Duodenal mucosa (tissue), 2 donors: Measurements from ENCODE around the gene NUP62CL.

Source experiments
- H3K27ac ChIP-seq: one replicate; pipeline ENCODE4 v1.7.0; 2013; ENCODE audit warnings: low read depth, low read length
- H3K27me3 ChIP-seq, 2 donors: one replicate each; pipeline ENCODE4 v1.7.0; 2013; ENCODE audit warnings: low read length in 2 of 2, control low read depth in 1 of 2; ENCODE audit not compliant: insufficient read depth in 2 of 2, control insufficient read depth in 1 of 2
- H3K36me3 ChIP-seq, 2 donors: one replicate each; pipeline ENCODE4 v1.7.0; 2013; ENCODE audit warnings: low read length in 2 of 2, control low read depth in 1 of 2; ENCODE audit not compliant: insufficient read depth in 2 of 2, control insufficient read depth in 1 of 2
- H3K4me1 ChIP-seq, 2 donors: one replicate each; pipeline ENCODE4 v1.7.0; 2013; ENCODE audit warnings: low read length in 2 of 2, control low read depth in 1 of 2; ENCODE audit not compliant: insufficient read depth in 2 of 2, control insufficient read depth in 1 of 2
- H3K4me3 ChIP-seq, 2 donors: one replicate each; pipeline ENCODE4 v1.7.0; 2013; ENCODE audit warnings: low read length in 2 of 2, low read depth in 1 of 2
- H3K9ac ChIP-seq, 2 donors: one replicate each; pipeline ENCODE4 v1.7.0; 2013; ENCODE audit warnings: low read length in 2 of 2, low read depth in 1 of 2
- H3K9me3 ChIP-seq, 2 donors: one replicate each; pipeline ENCODE4 v1.7.0; 2013; ENCODE audit warnings: low read length in 2 of 2, control low read depth in 1 of 2; ENCODE audit not compliant: control insufficient read depth in 1 of 2

NUP62CL gene

GRCh38 chrX:107205770-107206696 is at the start of gene NUP62CL, which contains the start of gene DNAAF6:
TSS of gene NUP62CL (minus strand) at chrX:107206433. CDS start at chrX:107175146, 31,287 bp downstream.
TSS of gene DNAAF6 (plus strand) at chrX:107206611. CDS start at chrX:107212876, 6,265 bp downstream.
- Histone ChIP-seq H3K27me3 (no peaks in the 10 kb centered on the region), H3K4me3 (peak within 1 kb of the TSS; percentile 74 to 75), H3K4me1 (no peaks in the 10 kb centered on the region), H3K9me3 (no peaks in the 10 kb centered on the region), H3K27ac (no peak within 1 kb of the TSS), H3K36me3 (no peaks in the 10 kb centered on the region), H3K9ac (peak within 1 kb of the TSS; percentile 60 to 65)

GRCh38 chrX:107228486-107228819 is 22.2 kb upstream of the NUP62CL start:
- H3K9ac ChIP-seq: no peak overlapping the region
- H3K9me3 ChIP-seq: no peaks in the 10 kb centered on the region
- H3K27me3 ChIP-seq: no peaks in the 10 kb centered on the region
- H3K27ac ChIP-seq: no peak overlapping the region
- no peaks in the 10 kb centered on the region for H3K4me1 ChIP-seq
- no peaks in the 10 kb centered on the region for H3K36me3 ChIP-seq
- H3K4me3 ChIP-seq: no peak overlapping the region

- Histone ChIP-seq H3K36me3 (no peaks in the 10 kb centered on the region), H3K9ac (no peak overlapping the region), H3K4me3 (no peak overlapping the region), H3K27ac (no peak overlapping the region), H3K9me3 (no peaks in the 10 kb centered on the region), H3K27me3 (no peaks in the 10 kb centered on the region), H3K4me1 (no peaks in the 10 kb centered on the region)
Measured at GRCh38 chrX:107227780-107228485, 21.7 kb upstream of the NUP62CL start.

- no peak overlapping the region for H3K9ac ChIP-seq
- H3K4me3 ChIP-seq: no peak overlapping the region
- H3K27ac ChIP-seq: no peak overlapping the region
- H3K9me3 ChIP-seq: no peaks in the 10 kb centered on the region
- no peaks in the 10 kb centered on the region for H3K36me3 ChIP-seq
- H3K4me1 ChIP-seq: no peaks in the 10 kb centered on the region
- no peaks in the 10 kb centered on the region for H3K27me3 ChIP-seq
Measured at GRCh38 chrX:107226757-107227156, 20.5 kb upstream of the NUP62CL start.

DNA sequence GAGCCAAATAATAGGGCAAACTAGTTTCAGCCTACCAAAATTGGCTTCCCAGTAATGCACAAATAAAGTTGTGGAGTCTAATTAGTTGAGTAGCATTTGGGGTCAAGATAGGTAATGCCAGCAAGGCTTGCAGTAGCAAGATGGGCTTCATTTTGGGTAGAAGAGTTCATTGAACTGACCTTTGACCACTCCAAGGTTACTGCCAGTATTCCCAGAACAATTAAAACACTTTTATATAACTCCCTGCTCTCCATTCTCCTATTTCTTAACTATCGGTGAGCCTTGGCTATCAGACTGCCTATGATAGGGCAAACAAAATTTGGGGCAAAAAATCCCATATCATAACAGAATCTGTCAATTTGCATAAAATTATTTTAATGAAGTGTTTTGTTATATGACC is 7.2 kb upstream of the NUP62CL start:
- no peak overlapping the region for H3K27ac ChIP-seq
- H3K9me3 ChIP-seq: no peaks in the 10 kb centered on the region
- H3K4me3 ChIP-seq: no peak overlapping the region
- no peaks in the 10 kb centered on the region for H3K27me3 ChIP-seq
- no peaks in the 10 kb centered on the region for H3K4me1 ChIP-seq
- no peak overlapping the region for H3K9ac ChIP-seq
- H3K36me3 ChIP-seq: no peaks in the 10 kb centered on the region

DNA sequence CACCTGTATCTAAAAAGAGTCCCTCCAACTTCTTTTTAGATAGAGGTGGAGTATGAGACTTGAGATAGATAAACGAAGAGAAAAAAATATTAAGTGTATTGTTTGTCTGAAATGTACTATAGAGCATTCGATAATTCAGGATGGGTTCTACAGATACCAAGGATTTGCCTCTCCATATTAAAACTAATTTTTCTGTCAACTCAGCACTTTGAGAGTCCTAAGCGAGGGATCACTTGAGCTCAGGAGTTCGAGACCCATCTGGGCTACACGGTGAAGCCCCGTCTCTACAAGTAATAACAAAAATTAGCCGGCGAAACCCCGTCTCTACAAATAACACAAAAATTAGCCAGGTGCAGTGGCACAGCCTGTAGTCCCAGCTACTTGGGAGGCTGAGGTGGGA is 1.7 kb upstream of the NUP62CL start:
- H3K36me3 ChIP-seq: no peaks in the 10 kb centered on the region
- no peaks in the 10 kb centered on the region for H3K4me1 ChIP-seq
- no peaks in the 10 kb centered on the region for H3K27me3 ChIP-seq
- H3K9ac ChIP-seq: no peak overlapping the region
- H3K9me3 ChIP-seq: no peaks in the 10 kb centered on the region
- no peak overlapping the region for H3K27ac ChIP-seq
- H3K4me3 ChIP-seq: no peak overlapping the region

DNA sequence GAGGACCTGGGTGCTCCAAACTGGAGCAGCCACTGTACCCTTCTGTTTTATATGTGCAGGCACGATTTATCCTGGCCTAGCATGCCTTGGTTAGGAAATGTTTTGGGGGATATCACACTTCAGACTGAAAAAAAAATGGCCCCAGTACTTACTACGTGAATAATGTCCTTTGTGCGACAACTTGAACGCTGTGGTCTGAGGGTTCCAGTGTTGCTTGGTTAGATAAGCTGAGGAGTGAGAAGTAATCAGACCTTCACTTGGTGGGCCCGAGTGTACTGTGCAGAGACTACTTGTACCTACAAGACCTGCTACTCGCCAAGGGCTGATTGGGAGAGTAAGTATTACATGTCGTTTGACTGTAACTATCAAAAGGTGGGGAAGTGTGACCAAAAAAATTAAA is 856 bp upstream of the NUP62CL start:
- H3K4me3 ChIP-seq: no peak overlapping the region
- no peaks in the 10 kb centered on the region for H3K36me3 ChIP-seq
- H3K27me3 ChIP-seq: no peaks in the 10 kb centered on the region
- H3K4me1 ChIP-seq: no peaks in the 10 kb centered on the region
- no peak overlapping the region for H3K9ac ChIP-seq
- no peaks in the 10 kb centered on the region for H3K9me3 ChIP-seq
- no peak overlapping the region for H3K27ac ChIP-seq

DNA sequence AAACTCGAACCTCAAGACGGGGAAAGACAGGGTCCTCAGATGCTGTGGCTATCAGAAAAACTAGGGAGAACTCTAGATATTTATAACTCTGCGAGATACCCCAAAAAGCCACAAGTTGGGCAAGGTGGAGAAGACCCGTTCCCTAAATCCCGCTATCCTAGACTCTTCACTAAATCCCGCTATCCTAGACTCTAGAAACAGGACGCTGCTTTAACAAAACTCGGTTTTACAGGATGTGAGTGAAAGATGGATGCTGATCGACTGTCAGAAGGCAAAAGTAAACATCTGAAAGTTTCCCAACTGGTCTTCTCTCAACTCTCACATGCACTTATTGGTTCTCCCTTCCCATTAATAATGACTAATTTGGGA is 448 bp upstream of the NUP62CL start:
- peak overlapping the region; percentile 74 to 75 for H3K4me3 ChIP-seq

DNA sequence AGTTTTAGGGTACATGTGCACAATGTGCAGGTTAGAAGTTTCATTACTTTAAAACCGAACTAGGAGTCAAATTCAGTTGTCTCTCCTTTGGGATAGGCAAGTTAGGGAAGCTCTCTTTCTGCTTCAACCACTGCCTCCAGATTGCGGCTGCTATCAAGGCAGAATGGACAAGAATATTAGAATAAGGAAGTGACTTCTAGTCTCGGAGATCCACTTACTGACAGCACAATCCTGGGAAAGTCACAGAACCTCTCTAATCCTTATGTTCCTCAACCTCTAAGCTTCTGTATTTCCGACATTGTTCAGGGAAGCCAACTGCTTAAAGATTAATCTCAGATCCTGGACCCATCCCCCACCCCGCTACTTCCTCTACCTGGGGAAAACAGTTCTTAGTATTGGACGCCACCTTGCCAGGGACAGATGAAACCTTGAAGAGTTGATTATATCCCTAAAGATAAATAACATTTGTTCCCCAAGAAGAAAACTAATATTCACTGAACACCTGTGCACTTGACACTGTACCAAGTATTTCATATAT is 2.1 kb downstream of the NUP62CL start:
- H3K4me3 ChIP-seq: peak overlapping the region; percentile 5 to 40
- no peak overlapping the region for H3K27ac ChIP-seq
- H3K9ac ChIP-seq: no peak overlapping the region
- H3K4me1 ChIP-seq: no peaks in the 10 kb centered on the region
- H3K9me3 ChIP-seq: no peaks in the 10 kb centered on the region
- no peaks in the 10 kb centered on the region for H3K36me3 ChIP-seq
- no peaks in the 10 kb centered on the region for H3K27me3 ChIP-seq

More for the DNA sequence above, 448 bp upstream of the NUP62CL start:
- no peak overlapping the region for H3K27ac ChIP-seq
- H3K9me3 ChIP-seq: no peaks in the 10 kb centered on the region
- H3K9ac ChIP-seq: no peak overlapping the region
- H3K36me3 ChIP-seq: no peaks in the 10 kb centered on the region
- H3K27me3 ChIP-seq: no peaks in the 10 kb centered on the region
- H3K4me1 ChIP-seq: no peaks in the 10 kb centered on the region

- Histone ChIP-seq H3K27ac (no peak overlapping the region), H3K36me3 (no peaks in the 10 kb centered on the region), H3K4me3 (no peak overlapping the region), H3K27me3 (no peaks in the 10 kb centered on the region), H3K9me3 (no peaks in the 10 kb centered on the region), H3K4me1 (no peaks in the 10 kb centered on the region), H3K9ac (no peak overlapping the region)
Measured at GRCh38 chrX:107199491-107199890, 6.7 kb downstream of the NUP62CL start.
